Left ventricle myocardium superior (tissue), 1 donor: ENCODE data around the gene SCRN1. TPM values are rescaled to one million over a fixed set of nuclear protein-coding genes. Genes with fewer than 3 reads are reported as not detected.
"Not testable (repeated sequence)": the region's sequence is repeated elsewhere in the genome, so short reads cannot be mapped to it uniquely, and the experiment has no call there.

ENCODE experiments used
- ATAC-seq: fragments of 200-7000 bp; cut with Tn5 transposase; one replicate; pipeline ENCODE4 v1.9.1; 2020; ENCODE audit warnings: mild to moderate bottlenecking, moderate library complexity
- DNase-seq: peaks from one replicate; pipeline ENCODE4 v3.0.0-alpha.2; 2020
- intact Hi-C: fragments of 100-400 bp; cut with micrococcal nuclease; formaldehyde crosslinking; loops from one replicate; pipeline ENCODE4 v1.11.0; 2022
- total RNA-seq: library from RNA; stranded (reverse); fragmentation: NEBNext Ultra II Directional; extraction: Animal tissue kit (Norgen Biotek cat#: 25700); gene quantifications from one replicate; pipeline ENCODE4 v1.2.1, GENCODE V29; 2021
- donor health status: DM: no; HTN: yes; CAD: no; lungs with severe emphysema.

The SCRN1 gene
- total RNA-seq, 1 donor from 2014 or later = 18.7 TPM

- intact Hi-C loops = no loop called here
- ATAC-seq = no peak
Measured at GRCh38 chr7:29974286-29974685, 15.3 kb downstream of the SCRN1 start.

GRCh38 chr7:29972315-29972669 is 17.3 kb downstream of the SCRN1 start:
- no peak for ATAC-seq
- no peak for DNase-seq
- intact Hi-C loops = no loop called here

More at GRCh38 chr7:29974286-29974685, 15.3 kb downstream of the SCRN1 start:
- no peak for DNase-seq

- DNase-seq (no peak), ATAC-seq (no peak)
- intact Hi-C loops = no loop called here
Measured at GRCh38 chr7:29971566-29972314, 17.9 kb downstream of the SCRN1 start.

GRCh38 chr7:29970158-29970557 is 19.4 kb downstream of the SCRN1 start:
- ATAC-seq (no peak), DNase-seq (no peak)
- intact Hi-C loops = no loop called here

DNA sequence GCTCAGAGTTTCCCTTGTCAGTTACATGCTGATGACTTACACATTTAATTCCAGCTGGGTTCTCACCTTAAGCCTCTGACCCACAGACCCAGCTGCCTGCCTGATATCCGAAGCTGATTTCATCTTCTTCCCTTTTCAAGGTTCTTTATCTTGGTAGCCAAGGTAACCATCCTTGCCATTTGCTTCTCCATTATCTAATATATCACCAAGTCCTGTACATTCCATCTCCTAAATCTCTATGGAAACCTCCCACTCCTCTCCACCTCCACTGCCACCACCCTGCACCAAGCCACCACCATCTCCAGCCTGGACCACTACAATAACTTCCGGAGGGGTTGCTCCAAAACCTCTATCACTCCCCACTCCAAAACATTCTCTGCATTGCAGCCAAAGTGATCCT is 19.9 kb downstream of the SCRN1 start:
- DNase-seq (no peak), ATAC-seq (no peak)
- intact Hi-C loops = no loop called here

GRCh38 chr7:29968683-29969395 is 20.8 kb downstream of the SCRN1 start:
- DNase-seq (no peak), ATAC-seq (no peak)
- intact Hi-C loops = no loop called here

DNA sequence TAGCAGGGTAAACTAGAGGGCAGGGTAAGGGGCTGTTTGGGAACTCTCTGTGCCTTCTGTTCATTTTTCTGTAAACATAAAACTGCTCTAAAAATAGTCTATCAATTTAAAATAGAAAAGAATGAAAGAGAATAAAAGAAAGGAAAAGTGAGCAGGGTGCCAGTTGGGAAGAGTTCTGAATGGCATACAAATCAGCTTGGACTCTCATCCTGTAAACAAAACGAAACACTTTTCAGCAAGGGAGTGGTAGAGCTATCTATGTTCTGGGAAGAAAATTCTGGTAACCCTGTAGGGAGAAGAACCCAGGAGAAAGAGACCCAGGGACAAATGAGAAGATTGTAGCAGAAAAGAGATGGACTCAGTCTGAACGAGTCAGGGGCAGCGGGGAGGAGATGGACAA is 24.6 kb downstream of the SCRN1 start:
- DNase-seq = no peak
- no peak for ATAC-seq
- intact Hi-C loops = no loop called here

GRCh38 chr7:29962035-29962434 is 27.6 kb downstream of the SCRN1 start:
- ATAC-seq = no peak
- intact Hi-C loops = no loop called here

GRCh38 chr7:29961611-29962010 is 28.0 kb downstream of the SCRN1 start:
- ATAC-seq, intact Hi-C loops, DNase-seq: not testable (repeated sequence)

More at GRCh38 chr7:29962035-29962434, 27.6 kb downstream of the SCRN1 start:
- DNase-seq = no peak

- intact Hi-C loops = no loop called here
- ATAC-seq = no peak
Measured at GRCh38 chr7:29958667-29959358, 30.8 kb downstream of the SCRN1 start.

GRCh38 chr7:29957521-29958310 is 31.9 kb downstream of the SCRN1 start:
- intact Hi-C loops = no loop called here

More at GRCh38 chr7:29958667-29959358, 30.8 kb downstream of the SCRN1 start:
- DNase-seq = no peak

DNA sequence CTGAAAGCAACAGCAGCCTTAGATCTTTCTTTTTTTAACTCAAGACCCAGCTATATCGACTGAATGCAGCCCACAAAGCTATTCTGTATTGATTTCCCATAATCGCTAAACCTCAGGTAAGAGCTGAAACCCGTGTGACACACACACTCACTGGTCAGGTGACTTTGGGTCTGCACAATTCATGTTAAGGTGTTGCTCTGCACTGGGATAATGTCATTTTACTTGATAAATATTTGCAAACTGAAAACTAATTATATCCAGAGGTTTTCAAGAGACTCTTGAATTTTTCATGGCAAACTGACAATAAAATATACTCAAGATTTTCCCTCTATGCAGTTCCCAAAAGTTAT is 33.1 kb downstream of the SCRN1 start:
- intact Hi-C loops = no loop called here
- no peak for DNase-seq
- no peak for ATAC-seq

More at GRCh38 chr7:29957521-29958310, 31.9 kb downstream of the SCRN1 start:
- no peak for DNase-seq
- ATAC-seq = no peak

DNA sequence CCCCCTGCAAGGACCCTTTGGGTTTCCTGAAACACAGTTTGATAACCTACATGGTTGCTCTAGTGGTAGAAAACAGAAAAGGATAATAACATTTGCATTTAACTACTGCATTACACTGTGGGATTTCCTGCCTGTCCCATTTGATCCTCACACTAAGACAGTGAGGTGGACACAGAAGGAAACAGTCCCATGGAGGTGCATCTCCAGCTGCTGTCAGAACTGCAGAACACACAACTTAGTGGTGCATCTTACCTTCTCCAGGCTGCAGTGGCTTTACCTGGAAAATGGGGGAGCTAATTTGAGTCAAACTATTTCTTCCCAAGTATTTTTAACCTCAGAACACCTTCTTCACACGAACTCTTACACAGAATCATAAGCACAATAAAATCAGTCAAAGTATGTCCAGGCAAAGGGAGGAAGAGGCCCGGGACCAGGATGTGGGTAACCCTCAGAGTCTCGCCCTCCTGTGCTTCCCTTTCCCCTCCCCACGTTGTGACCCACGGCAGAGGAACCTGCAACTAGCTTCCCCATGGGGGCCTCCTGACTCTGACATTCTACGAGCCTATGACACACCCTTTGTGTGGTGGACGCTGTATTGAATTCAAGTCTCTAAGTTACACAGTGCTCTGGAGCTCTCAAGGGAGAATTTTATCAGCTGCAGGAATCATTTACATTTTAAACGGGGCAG is 33.7 kb downstream of the SCRN1 start:
- DNase-seq = no peak
- intact Hi-C loops = no loop called here
- ATAC-seq = peak; percentile 11

DNA sequence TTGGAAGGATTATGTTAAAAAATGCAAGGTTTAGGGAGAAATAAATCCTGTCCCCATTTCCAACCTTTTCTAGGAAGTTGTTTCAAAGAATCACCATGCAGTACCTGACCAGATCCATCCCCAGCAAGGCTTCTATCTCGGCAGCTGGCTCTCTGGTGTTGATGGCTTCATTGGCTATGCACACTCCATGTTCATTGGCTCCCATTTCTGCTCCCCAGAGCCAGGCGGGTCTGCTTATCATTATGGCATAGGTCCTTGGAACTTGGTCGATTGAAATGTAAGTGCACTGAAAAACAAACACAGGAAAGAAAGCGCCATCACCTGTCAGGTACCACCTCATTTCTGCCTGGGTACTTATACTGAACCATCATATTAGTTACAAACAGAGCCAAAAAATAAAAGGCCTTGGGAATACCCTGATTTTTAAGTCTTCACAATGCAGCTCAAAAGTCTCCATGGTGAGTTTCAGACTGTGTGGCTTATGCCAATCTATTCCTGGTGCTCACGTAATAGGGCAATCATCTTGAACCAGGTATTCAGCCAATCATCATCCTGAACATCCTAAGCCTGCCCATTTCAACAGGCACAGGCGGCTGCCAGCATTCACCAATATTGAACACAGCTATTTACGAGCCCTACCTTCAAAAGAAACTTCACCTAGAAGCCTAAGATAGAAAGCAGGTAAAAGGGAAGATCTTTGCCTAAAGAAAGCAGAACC is 34.4 kb downstream of the SCRN1 start:
- ATAC-seq (peak; percentile 89), DNase-seq (no peak)
- intact Hi-C loops = no loop called here

DNA sequence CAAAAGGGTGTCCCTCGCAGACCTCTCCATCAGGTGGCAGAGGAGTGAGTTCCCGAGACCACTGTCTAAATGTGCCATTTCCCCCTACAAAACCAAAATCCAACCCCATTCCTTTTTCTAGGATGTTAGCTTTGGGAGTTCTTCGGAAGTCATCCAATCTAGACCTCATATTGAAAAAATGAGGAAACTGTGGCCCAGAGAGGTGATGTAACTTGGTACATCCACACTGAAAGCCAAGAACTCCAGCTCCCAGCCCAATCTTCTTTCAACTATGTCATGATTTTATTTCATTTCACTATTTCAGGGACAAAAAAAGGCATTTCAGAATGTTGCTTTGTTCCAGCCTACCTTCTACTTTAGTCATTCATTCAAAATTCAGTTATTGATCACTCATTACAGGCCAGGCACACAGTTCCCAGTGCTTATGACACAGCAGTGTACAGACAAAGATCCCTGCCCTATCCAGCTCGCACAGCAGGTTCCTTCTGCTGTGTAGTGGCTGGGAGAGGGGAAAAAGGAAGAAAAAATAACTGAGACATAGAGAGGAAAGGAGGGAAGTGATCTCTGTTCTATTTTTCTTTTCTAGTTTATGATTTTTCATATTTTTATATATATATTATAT is 35.8 kb downstream of the SCRN1 start:
- DNase-seq (no peak), ATAC-seq (peak; percentile 32)

DNA sequence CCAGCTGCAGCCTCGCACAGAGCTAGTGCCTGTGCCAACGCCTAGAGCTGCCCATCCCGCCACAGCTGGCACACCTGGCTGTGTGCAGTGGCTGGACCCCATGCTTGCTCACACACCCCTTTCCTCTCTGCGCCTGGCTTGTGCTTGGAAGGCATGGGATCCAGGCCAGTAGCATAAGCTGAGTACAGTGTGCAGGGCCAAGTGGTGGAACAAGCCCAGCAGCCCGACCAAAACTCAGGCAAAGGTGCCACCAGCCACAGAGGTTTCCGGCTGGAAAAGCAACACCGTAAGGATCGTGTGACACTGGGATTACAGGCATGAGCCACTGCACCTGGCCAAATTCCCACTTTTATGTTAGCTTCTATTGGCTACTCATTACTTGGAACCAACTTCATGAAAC is 38.4 kb downstream of the SCRN1 start:
- no peak for DNase-seq
- intact Hi-C loops = no loop called here
- ATAC-seq = no peak

More for the DNA sequence above, 35.8 kb downstream of the SCRN1 start:
- intact Hi-C loops = no loop called here

- ATAC-seq (no peak), DNase-seq (no peak)
- intact Hi-C loops = no loop called here
Measured at GRCh38 chr7:29950480-29950879, 39.1 kb downstream of the SCRN1 start.

- intact Hi-C loops = no loop called here
- DNase-seq (no peak), ATAC-seq (no peak)
Measured at GRCh38 chr7:29948587-29948986, 41.0 kb downstream of the SCRN1 start.
